K562 (cell line): ENCODE results near the gene SUSD3. TPM values are rescaled to one million over a fixed set of nuclear protein-coding genes. Genes with fewer than 3 reads are reported as not detected.

ENCODE experiments used
- CHD1 ChIP-seq: fragments of 200-600 bp; sonication (generic); IDR thresholded peaks from one replicate; pipeline ENCODE4 v1.6.1; 2012; ENCODE audit warnings: mild to moderate bottlenecking, moderate library complexity, low read length, inconsistent platforms
- KDM5B ChIP-seq: fragments of 200-600 bp; sonication (generic); IDR thresholded peaks from 2 replicates; pipeline ENCODE4 v1.6.1; 2012; ENCODE audit warnings: low read depth, mild to moderate bottlenecking, moderate library complexity, low read length, control low read depth, inconsistent platforms; ENCODE audit not compliant: insufficient replicate concordance
- MGA ChIP-seq: fragments of 450-650 bp; IDR thresholded peaks from 2 replicates; pipeline ENCODE4 v1.6.1; 2016; ENCODE audit warnings: mild to moderate bottlenecking, moderate library complexity
- PML ChIP-seq: IDR thresholded peaks from 2 replicates; pipeline ENCODE4 v1.6.1; 2012; ENCODE audit warnings: low read length, inconsistent platforms
- PYGO2 ChIP-seq: fragments of 450-650 bp; IDR thresholded peaks from 2 replicates; pipeline ENCODE4 v1.6.1; 2016; ENCODE audit warnings: mild to moderate bottlenecking, missing genetic modification characterization, moderate library complexity, missing compliant biosample characterization
- XRCC3 ChIP-seq: fragments of 450-650 bp; IDR thresholded peaks from 2 replicates; pipeline ENCODE4 v1.6.1; 2017; ENCODE audit warnings: mild to moderate bottlenecking, moderate library complexity
- ZKSCAN8 ChIP-seq: fragments of 200-800 bp; sonication (Bioruptor generic); IDR thresholded peaks from 2 replicates; pipeline ENCODE4 v1.6.1; 2016; ENCODE audit warnings: missing genetic modification characterization, missing compliant biosample characterization
- ZNF217 ChIP-seq: sonication (generic); formaldehyde crosslinking; IDR thresholded peaks from 2 replicates; pipeline ENCODE4 v1.8.0; 2022; ENCODE audit warnings: mild to moderate bottlenecking, missing genetic modification reagents
- ZNF24 ChIP-seq: fragments of 450-650 bp; IDR thresholded peaks from 2 replicates; pipeline ENCODE4 v1.6.1; 2016
- polyA plus RNA-seq, 8 experiments: library from polyadenylated mRNA; depleted of rRNA in 4 of 8; stranded (reverse) in 5 of 8; unstranded in 3 of 8; fragments of >200 nt; fragmentation: Nextera tagmentation in 2 of 8; fragmentation: Illumina TruSeq in 1 of 8; extraction: Ambion mirVana in 2 of 8; extraction: Trizol in 1 of 8; gene quantifications; 2 replicates each; pipeline versions ENCODE4 v1.2.1 to v1.2.3, GENCODE V29; 2011 to 2014; ENCODE audit warnings: inconsistent platforms in 1 of 8, missing spikeins in 1 of 8
- total RNA-seq, 7 experiments: library from RNA; depleted of rRNA in 6 of 7; stranded (reverse); fragments of >200 nt in 6 of 7; fragmentation: Illumina TruSeq in 2 of 7; extraction: Trizol in 2 of 7; gene quantifications; 2 replicates each; pipeline versions ENCODE4 v1.2.1 to v1.2.3, GENCODE V29; 2011 to 2021; ENCODE audit warnings: low replicate concordance in 1 of 7
- TF ChIP-seq, protein P1 (sequence below), 2 experiments: fragments of 450-650 bp in 1 of 2; sonication (generic) in 1 of 2; formaldehyde crosslinking; conservative IDR thresholded peaks; 2 replicates each; pipeline versions ENCODE4 v1.4.0 to v1.8.1; 2020 to 2022; ENCODE audit warnings: mild to moderate bottlenecking in 1 of 2, missing genetic modification reagents in 1 of 2
- TF ChIP-seq, protein P2 (sequence below), 2 experiments: IDR thresholded peaks; 2 replicates each; pipeline ENCODE4 v1.6.1; 2011; ENCODE audit warnings: borderline replicate concordance in 1 of 2, control low read depth in 1 of 2, low read depth in 1 of 2, low read length in 1 of 2, mild to moderate bottlenecking in 1 of 2, mixed read lengths in 1 of 2, moderate library complexity in 1 of 2; ENCODE audit not compliant: insufficient read depth in 1 of 2, insufficient read length in 1 of 2, poor library complexity in 1 of 2, severe bottlenecking in 1 of 2; ENCODE audit errors: extremely low read depth in 1 of 2

The SUSD3 gene
- total and polyA plus RNA-seq, 9 of the 15 experiments (the other 6 are each of a cell fraction or from before 2014, with no cell fraction given), result 1.3 to 21.7 (median 11.4) TPM

GRCh38 chr9:93095205-93096130 is 37.0 kb downstream of the SUSD3 start (continued):
- TF ChIP-seq, protein P1, sequence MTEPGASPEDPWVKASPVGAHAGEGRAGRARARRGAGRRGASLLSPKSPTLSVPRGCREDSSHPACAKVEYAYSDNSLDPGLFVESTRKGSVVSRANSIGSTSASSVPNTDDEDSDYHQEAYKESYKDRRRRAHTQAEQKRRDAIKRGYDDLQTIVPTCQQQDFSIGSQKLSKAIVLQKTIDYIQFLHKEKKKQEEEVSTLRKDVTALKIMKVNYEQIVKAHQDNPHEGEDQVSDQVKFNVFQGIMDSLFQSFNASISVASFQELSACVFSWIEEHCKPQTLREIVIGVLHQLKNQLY (CRISPR knock-in tag; conservative IDR thresholded peaks at IDR 0.05), result no peak
- TF ChIP-seq CHD1 (peak; percentile 48), KDM5B (peak; percentile 79), XRCC3 (no peak), PYGO2 (tag) (no peak), ZKSCAN8 (no peak), ZNF24 (no peak), ZNF217 (CRISPR knock-in tag) (no peak), PML (peak; percentile 50; the same call in 1 of the 2 replicates), MGA (no peak)
- TF ChIP-seq, protein P2, sequence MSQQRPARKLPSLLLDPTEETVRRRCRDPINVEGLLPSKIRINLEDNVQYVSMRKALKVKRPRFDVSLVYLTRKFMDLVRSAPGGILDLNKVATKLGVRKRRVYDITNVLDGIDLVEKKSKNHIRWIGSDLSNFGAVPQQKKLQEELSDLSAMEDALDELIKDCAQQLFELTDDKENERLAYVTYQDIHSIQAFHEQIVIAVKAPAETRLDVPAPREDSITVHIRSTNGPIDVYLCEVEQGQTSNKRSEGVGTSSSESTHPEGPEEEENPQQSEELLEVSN (IDR thresholded peaks at IDR 0.05; ENCODE audit: borderline replicate concordance in 1 of 2, extremely low read depth in 1 of 2, insufficient read depth in 1 of 2, insufficient read length in 1 of 2, low read depth in 1 of 2, low read length in 1 of 2, poor library complexity in 1 of 2, severe bottlenecking in 1 of 2), result peak; percentile 52
